Epithelial cell of esophagus (primary cell): ENCODE data around the gene EIF5A.

Experiments
- DNase-seq: peaks from one replicate; pipeline ENCODE4 v3.0.0; 2010; ENCODE audit warnings: low read depth
- H3K4me3 ChIP-seq: 2 replicates; pipeline ENCODE4 v1.5.1; 2011; ENCODE audit warnings: mild to moderate bottlenecking, low read length, control low read depth
- CTCF ChIP-seq: IDR thresholded peaks from 2 replicates; pipeline ENCODE4 v1.5.1; 2011; ENCODE audit warnings: low read depth, mild to moderate bottlenecking, low read length, control low read depth, inconsistent platforms; ENCODE audit not compliant: insufficient read depth; ENCODE audit errors: missing control alignments

Gene EIF5A

DNA sequence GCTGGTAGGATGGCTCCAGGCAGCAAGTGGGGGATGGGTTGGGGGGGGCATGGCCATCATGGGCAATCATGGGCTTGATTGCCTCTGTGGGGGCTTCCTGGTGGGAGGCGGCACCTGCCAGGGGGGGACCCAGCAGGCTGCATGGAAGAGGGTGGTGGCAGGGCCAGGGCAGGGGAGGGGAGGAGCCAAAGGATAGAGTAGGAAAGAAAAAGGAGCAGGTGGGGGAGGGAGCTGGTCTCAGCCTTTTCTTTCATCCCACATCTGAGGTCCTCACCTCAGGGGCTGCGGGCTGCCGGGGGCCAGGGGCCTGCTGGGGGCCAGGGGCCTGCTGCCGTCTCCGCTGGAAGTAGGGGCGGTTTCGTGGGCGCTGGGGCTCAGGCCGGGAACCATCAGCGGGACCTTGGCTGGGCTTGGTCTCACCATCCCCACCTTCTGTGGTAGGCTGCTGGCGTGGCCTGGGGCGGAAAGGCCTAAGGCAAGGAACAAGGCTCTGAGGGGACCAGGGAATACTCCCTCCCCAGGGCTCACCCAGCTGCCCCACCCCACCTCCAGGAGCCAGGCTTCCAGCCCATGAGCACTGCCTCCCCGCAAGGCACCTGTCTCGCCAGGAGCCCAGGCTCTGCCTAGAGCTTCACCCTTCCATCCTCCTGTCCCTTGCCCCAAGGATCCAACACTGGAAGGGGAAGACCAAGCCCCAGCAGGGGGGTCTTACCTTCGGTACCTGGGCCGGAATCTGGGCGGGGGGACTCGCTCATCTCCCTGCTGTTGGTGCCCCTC lies 18.0 kb upstream of the EIF5A start:
- DNase-seq, result no peak

DNA sequence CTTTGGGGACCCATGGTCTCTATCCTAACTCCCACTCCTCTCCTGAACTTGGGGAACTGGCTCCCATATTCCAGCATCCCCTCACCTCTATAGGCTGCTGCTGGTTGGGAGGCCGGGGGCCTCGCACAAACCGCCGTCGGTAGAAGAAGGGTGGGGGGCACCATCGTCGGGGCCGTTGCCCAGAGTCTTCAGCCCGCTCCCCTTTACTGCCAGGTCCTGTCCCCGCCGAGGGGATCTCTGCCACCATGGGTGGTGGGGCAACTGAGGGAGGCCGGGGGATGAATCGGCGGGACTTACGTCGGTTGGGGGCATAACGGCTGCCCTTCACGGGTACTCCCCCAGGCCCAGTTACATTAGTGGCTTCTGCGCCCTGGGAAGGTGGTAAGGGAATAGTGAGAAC lies 17.3 kb upstream of the EIF5A start:
- no peak overlapping the region for H3K4me3 ChIP-seq
- no peak for DNase-seq
- no peak for TF ChIP-seq CTCF

More for the DNA sequence above, 18.0 kb upstream of the EIF5A start:
- no peak for TF ChIP-seq CTCF
- H3K4me3 ChIP-seq, result no peak overlapping the region

- H3K4me3 ChIP-seq, result no peak overlapping the region
- no peak for TF ChIP-seq CTCF
- DNase-seq, result no peak
These were observed 16.7 kb upstream of the EIF5A start for GRCh38 chr17:7290685-7291084.

DNA sequence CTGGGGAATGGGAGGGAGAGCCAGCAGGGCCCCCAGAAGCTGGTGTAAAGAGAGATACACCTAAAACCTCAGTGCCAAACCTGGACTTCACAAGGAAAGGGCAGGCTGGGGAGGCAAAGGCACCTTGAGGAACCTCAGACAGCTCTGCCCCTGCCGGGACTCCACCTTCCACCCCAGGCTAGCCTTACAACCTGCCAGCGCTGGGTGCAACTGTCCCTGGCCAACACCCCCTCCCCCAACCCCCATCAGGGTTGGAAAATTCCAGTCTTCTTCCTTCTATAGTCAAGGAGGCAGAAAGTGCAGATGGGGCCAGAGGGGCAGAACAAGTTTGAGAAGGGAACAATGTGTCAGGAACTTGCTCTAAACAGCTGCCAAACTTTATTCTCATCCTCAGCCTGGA lies 15.2 kb upstream of the EIF5A start:
- DNase-seq, result no peak

DNA sequence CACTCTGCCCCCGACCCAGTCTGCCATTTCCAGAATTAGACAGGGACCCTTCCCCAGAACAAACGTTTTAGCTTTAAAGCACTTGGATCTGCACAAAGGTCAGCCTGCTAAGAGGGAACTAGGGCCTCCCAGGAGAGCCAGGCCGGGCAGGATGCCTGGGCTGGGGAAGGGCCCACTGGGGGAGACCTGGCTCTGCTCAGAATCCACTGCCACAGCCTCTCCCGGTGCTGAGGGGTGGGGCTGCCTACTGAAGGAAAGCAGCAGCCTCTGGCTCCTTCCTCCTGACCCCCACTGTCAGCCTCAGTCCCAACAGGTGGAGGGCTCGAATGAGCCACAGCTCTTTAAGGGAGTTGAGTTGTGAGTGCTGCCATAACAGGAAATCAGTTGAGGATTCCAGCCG lies 14.7 kb upstream of the EIF5A start:
- H3K4me3 ChIP-seq, result no peak overlapping the region
- DNase-seq, result no peak
- TF ChIP-seq CTCF, result no peak

More for the DNA sequence above, 15.2 kb upstream of the EIF5A start:
- no peak overlapping the region for H3K4me3 ChIP-seq
- no peak for TF ChIP-seq CTCF

DNA sequence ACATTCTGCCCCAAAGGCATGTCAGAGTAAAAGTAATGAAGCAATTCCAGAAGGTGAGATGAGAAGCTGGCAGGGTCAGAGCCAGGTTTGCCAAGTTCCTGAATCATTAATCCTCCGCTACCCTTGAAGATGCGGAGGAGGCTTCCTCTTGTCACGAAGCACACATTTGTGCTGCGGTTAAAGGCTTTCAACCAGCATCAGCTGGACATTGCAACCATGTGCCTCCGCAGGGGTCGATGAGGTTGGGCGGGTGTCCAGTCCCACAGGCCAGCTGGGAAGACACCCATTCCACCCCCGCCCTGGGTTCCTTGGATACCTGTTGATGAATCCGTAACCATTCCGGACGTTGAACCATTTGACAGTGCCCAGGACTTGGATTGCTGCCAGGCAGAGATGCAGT lies 14.3 kb upstream of the EIF5A start:
- DNase-seq, result peak; percentile 64
- no peak overlapping the region for H3K4me3 ChIP-seq
- no peak for TF ChIP-seq CTCF
